ENCODE data around the gene TDRD1. TPM values are rescaled to one million over a fixed set of nuclear protein-coding genes. Genes with fewer than 3 reads are reported as not detected.

TDRD1 gene
- total and polyA plus RNA-seq, 9 of the 15 experiments (the other 6 are each of a cell fraction or from before 2014, with no cell fraction given): not detected

DNA sequence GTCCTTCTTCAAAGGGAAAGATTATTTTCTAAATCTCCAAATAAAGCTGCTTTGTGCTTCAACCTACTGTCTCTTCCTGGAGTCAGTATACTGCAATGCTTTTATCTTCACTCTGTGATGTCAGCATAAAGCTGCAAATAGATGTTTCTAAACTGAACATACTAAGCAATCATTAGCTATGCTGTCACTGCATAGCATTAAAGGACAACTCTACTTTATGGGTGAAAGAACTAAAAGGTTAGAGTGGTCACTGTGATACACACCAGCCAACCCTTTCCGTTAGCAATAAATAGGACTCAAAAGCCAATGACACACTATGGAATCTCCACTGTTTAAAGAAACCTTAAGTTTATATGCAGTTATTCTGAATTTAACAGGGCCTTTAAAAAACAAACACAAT is 6.9 kb upstream of the TDRD1 start:
- H3K4me3 ChIP-seq: 0 out of 2 replicates have a peak overlapping the region, but pooled peaks have one; percentile 3
- no peak for ATAC-seq
- ChIA-PET CTCF (ENCODE audit: low intra/inter-chr PET ratio) (no interaction called here), POLR2A (interaction anchor here (1.0 kb wide), 1 partner anchor 14 kb away, joined by 3 read pairs; no protein-coding TSS in a partner anchor)
- 40% methylated on average over 1 of the region's 1 CpG for WGBS (ENCODE audit: insufficient coverage, low coverage, missing lambda C conversion rate)
- TF ChIP-seq ZNF316 (IDR thresholded peaks at IDR 0.05) (0 out of 2 replicates have a peak, but pooled peaks have one; percentile 12), COPS2 (conservative IDR thresholded peaks at IDR 0.05) (no peak)
- no peaks in the 10 kb centered on the region for H3K9me1 ChIP-seq (ENCODE audit: control insufficient read depth, insufficient read depth, low read length)
- intact Hi-C loops (cut with micrococcal nuclease): no loop called here
- no TSS peak for BruUV-seq (replicated peaks)
- no peaks in the 10 kb centered on the region; the same call in 1 of the 2 replicates for H3K9me3 ChIP-seq (replicated peaks; ENCODE audit: control insufficient read depth, insufficient read depth, low read depth, low read length)
- peak; percentile 51 for FAIRE-seq
- H3K36me3 ChIP-seq (ENCODE audit: control insufficient read depth, insufficient read depth, low read length): no peaks in the 10 kb centered on the region
- peaks cover 40% of the 10 kb centered on the region for H3K79me2 ChIP-seq (ENCODE audit: control insufficient read depth, insufficient read depth, low read length)
- in situ Hi-C loops (cut with MboI): no loop called here
- peaks cover 6 to 12% of the 10 kb centered on the region in 2 experiments; a peak in 4 of 5 replicates for H3K4me1 ChIP-seq (replicated peaks in 1 of 2; ENCODE audit: control insufficient read depth in 2 of 2, insufficient read depth in 2 of 2, low read length in 2 of 2)
- H3K9ac ChIP-seq (ENCODE audit: insufficient read depth in 1 of 2, low read depth in 2 of 2, low read length in 2 of 2): no peak overlapping the region
- DNase-seq (ENCODE audit: extremely low read depth in 1 of 4, low spot score in 3 of 4): no peak
- peak overlapping the region; percentile 29 for H3K4me2 ChIP-seq (ENCODE audit: insufficient read depth, low read length)
- no peaks in the 10 kb centered on the region for H4K20me1 ChIP-seq (replicated peaks; ENCODE audit: control insufficient read depth, insufficient read depth, low read length)
- no peak overlapping the region for H2AFZ ChIP-seq (ENCODE audit: low read depth, low read length)
- no peak overlapping the region for H3K27ac ChIP-seq (ENCODE audit: extremely low read depth, low read depth, low read length)
- H3K27me3 ChIP-seq (ENCODE audit: control insufficient read depth in 2 of 2, insufficient read depth in 2 of 2, low read length in 2 of 2): no peaks in the 10 kb centered on the region

DNA sequence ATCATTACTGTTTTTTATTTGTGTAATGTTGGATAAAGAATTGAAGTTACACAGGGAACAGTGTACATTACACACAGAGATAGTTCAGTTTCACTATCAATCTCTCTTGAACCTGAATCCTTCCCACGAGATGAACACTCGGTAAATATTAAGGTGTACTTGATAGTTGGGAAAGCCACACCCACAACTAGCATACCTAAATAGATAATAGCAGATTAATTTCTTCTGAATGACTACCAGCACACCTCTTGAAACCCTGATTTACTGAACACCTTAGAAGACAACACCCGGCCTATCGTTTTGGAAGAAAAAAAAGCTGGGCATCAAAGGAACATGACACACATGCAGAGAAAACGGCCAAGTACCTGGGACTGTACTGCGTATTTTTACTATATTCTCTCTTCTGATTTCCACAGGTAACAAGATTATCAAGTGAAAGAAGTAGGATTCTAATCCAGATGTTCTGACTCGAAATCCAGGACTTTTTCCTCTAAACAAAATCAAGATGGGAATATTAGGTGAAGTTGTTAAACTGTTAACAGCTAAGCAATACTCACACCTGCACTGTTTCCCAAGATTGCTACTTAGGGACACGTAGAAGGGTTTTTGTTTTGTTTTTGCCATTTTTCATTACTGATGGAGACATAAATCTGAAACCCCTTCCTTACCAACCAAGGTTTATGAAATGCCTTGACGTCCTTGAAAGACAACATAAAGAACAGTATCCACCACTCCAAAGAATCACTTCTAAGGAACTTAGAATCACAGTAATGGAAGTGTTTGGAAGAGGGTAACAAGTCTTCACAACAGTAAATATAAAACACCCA is 6.2 kb upstream of the TDRD1 start:
- Histone ChIP-seq H3K9me3 (replicated peaks; ENCODE audit: control insufficient read depth, insufficient read depth, low read depth, low read length) (no peaks in the 10 kb centered on the region; the same call in 1 of the 2 replicates), H3K4me3 (peak overlapping the region; percentile 70), H2AFZ (ENCODE audit: low read depth, low read length) (peak overlapping the region; percentile 90), H3K36me3 (ENCODE audit: control insufficient read depth, insufficient read depth, low read length) (no peaks in the 10 kb centered on the region), H3K27ac (ENCODE audit: extremely low read depth, low read depth, low read length) (peak overlapping the region; percentile 85; the same call in 2 of the 3 replicates), H4K20me1 (replicated peaks; ENCODE audit: control insufficient read depth, insufficient read depth, low read length) (no peaks in the 10 kb centered on the region), H3K27me3 (ENCODE audit: control insufficient read depth in 2 of 2, insufficient read depth in 2 of 2, low read length in 2 of 2) (no peaks in the 10 kb centered on the region), H3K4me1 (replicated peaks in 1 of 2; ENCODE audit: control insufficient read depth in 2 of 2, insufficient read depth in 2 of 2, low read length in 2 of 2) (peaks cover 6 to 12% of the 10 kb centered on the region in 2 experiments; a peak in 4 of 5 replicates), H3K9ac (ENCODE audit: insufficient read depth in 1 of 2, low read depth in 2 of 2, low read length in 2 of 2) (peak overlapping the region; percentile 88 to 93), H3K9me1 (ENCODE audit: control insufficient read depth, insufficient read depth, low read length) (no peaks in the 10 kb centered on the region), H3K4me2 (ENCODE audit: insufficient read depth, low read length) (peak overlapping the region; percentile 92), H3K79me2 (ENCODE audit: control insufficient read depth, insufficient read depth, low read length) (peaks cover 40% of the 10 kb centered on the region)
- CTCF ChIA-PET (ENCODE audit: low intra/inter-chr PET ratio): no interaction called here
- BruUV-seq (replicated peaks): no TSS peak
- FAIRE-seq: no peak
- POLR2A ChIA-PET: interaction anchor here (1.0 kb wide), 1 partner anchor 15 kb away, joined by 3 read pairs; no protein-coding TSS in a partner anchor
- intact Hi-C loops (cut with micrococcal nuclease) (no loop called here), in situ Hi-C loops (cut with MboI) (no loop called here)
- WGBS (ENCODE audit: insufficient coverage, low coverage, missing lambda C conversion rate): 6% methylated on average over 7 of the region's 9 CpGs
- no peak for ATAC-seq
- DNase-seq (ENCODE audit: extremely low read depth in 1 of 4, low spot score in 3 of 4): no peak
- TF ChIP-seq GTF2F1 (IDR thresholded peaks at IDR 0.05; ENCODE audit: low read depth, low read length): no peak
- no peak for TF ChIP-seq ZNF24 (IDR thresholded peaks at IDR 0.05)
- TF ChIP-seq KLF10 (CRISPR knock-in tag; IDR thresholded peaks at IDR 0.05): no peak
- no peak for TF ChIP-seq NEUROD1 (IDR thresholded peaks at IDR 0.05; ENCODE audit: borderline replicate concordance, low read depth, low read length, partially characterized antibody)
- TF ChIP-seq KAT7 (CRISPR knock-in tag; IDR thresholded peaks at IDR 0.05; ENCODE audit: borderline replicate concordance): no peak
- TF ChIP-seq MYNN (IDR thresholded peaks at IDR 0.05): no peak
- TF ChIP-seq MYNN (CRISPR knock-in tag; IDR thresholded peaks at IDR 0.05): no peak
- TF ChIP-seq ZNF282 (CRISPR knock-in tag; IDR thresholded peaks at IDR 0.05): no peak
- no peak for TF ChIP-seq FOXP1 (CRISPR knock-in tag; IDR thresholded peaks at IDR 0.05)
- TF ChIP-seq RCOR1 (IDR thresholded peaks at IDR 0.05; ENCODE audit: borderline replicate concordance in 1 of 2, low read depth in 2 of 2, low read length in 2 of 2): no peak
- no peak for TF ChIP-seq ZBTB33 (CRISPR knock-in tag; IDR thresholded peaks at IDR 0.05)
- no peak for TF ChIP-seq SMC3 (conservative IDR thresholded peaks at IDR 0.05; ENCODE audit: insufficient read depth, low read depth, low read length)
- no peak for TF ChIP-seq MEIS2 (IDR thresholded peaks at IDR 0.05; ENCODE audit: partially characterized antibody)
